GM18520 (cell line): ENCODE results near the gene RTL10.
"Not testable (repeated sequence)": the region's sequence is repeated elsewhere in the genome, so short reads cannot be mapped to it uniquely, and the experiment has no call there.

ENCODE experiments used
- ATAC-seq: cut with Tn5 transposase; IDR thresholded peaks from one replicate; pipeline ENCODE4 v1.9.1; 2021; ENCODE audit not compliant: unreplicated experiment

RTL10 gene

GRCh38 chr22:19845054-19845722 lies 9.5 kb downstream of the RTL10 start:
- ATAC-seq, result no peak

DNA sequence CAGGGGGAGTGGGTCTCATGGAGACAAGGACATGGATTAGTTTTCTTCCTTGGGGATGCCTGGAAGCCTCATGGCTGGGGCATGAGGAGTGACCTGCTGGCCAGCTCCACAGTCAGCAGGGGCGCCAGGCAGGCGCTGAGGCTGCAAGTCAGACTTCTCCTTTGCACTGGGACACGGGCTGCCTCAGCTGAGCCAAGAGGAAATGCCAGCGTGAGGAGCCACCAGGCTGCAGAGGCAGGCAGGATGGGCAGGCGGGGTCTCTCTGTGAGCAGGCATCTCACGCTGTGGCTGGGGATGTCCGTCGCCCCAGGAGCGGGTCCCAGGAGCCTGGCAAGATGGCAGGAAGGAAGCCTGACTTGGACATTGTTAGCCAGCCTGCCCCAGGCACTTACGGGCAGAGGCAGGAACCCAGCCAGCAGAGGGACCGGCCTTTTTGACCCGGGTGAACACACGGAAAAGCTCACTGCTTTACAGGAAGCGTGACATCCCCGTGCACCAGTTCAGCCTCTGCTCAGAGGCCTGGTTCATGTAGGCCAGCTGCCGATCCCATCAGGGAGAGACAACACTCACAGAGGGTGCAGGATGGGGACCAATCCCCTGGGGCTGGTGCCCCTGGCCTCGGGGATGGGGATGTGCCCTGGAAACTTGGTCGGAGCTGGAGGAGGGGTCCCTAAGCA lies 10.2 kb downstream of the RTL10 start:
- no peak for ATAC-seq

DNA sequence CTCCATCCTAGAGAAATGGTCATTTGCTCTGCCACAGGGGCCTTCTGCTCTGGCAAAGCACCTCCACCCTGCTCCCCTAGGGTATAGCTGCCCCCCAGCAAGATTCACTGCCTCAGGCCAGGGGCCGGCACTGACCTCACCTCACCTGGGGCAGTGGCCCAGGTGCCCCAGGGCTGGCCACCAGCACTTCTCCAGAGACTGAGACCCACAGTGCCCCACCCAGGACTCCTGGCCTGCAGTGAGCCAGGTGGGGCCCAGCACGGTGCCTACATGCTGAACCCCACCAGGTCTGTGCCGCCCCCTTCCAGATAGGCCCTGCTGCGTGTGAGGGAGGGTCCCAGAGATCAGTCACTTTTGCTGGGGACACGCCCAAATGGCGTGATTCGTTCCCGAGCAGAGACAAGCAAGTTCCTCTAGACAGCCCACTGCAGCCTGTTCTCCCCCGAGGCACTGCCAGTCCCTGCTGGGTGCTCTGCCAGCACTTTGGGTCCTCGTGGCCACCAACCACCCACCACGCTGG lies 10.8 kb downstream of the RTL10 start:
- ATAC-seq, result no peak

DNA sequence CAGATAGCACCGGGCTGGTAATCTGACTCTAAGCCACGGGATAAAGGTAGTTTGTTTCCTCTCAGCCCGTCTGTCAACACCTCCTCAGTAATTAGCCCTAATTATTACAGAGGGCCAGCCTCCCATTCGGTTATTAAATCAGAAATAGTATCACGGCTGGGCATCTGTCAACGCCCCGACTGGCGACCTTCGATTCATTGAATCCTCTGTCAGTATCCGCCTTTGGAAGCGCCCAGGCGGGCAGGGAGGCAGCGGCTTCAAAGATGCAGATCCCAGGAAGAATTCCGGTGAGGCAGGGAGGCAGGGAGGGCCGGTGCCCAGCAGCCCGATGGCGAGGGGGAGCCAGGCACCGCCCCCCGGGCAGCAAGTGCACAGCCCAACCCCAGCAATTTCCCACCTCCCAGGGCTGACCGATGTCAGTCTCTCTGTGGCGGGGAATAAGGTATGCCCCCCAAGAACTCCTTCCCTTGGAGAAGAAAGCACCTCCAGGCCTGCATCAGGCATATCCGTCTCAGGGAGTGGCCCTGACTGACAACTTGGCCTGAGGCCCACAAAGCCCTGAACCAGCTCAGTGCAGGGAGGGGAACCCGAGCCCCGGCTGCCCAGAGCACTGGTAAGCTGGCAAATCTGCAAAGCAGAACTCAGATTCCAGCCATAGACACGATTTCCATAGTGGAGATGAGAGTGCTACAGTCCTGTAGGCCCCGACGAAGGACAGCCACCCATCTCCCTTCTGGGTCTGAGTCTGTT lies 11.4 kb downstream of the RTL10 start:
- ATAC-seq, result no peak

- no peak for ATAC-seq
These were observed 12.1 kb downstream of the RTL10 start for GRCh38 chr22:19842393-19843106.

DNA sequence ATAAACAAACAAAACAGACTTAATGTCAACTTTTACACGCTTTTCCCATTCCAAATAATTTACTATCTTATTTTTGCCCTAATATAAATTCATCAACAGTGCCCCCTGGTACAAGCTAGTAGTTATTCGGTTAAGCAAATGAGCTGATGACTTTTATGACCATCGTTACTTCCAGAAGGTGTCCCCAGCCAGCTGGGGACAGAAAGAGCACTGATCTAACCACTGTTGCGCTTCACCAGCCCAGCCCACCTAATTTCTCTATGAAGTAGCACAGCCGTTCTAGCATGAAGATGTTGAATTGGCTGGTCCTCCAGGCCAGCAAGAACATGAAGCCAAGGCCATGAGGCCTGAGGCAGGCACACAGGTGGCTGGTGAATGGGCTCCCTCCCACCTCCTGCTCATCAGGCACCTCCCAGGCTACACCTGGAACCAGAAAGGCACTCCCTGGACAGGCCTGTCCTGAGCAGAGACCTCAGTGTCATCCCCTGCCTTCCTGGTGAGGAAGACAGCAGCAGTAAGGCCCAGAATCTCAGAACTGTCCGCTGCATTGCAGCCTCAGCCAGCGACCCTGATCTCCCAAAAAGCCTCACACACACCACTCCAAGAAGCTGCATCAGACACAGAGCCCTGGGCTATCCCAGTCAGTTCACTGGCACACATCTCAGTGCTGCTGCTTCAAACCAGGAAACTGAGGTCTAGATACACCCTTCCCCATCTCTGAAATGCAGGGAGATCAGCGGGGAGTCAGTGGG lies 12.9 kb downstream of the RTL10 start:
- ATAC-seq, result no peak

- ATAC-seq, result no peak
These were observed 13.6 kb downstream of the RTL10 start for GRCh38 chr22:19840955-19841640.

DNA sequence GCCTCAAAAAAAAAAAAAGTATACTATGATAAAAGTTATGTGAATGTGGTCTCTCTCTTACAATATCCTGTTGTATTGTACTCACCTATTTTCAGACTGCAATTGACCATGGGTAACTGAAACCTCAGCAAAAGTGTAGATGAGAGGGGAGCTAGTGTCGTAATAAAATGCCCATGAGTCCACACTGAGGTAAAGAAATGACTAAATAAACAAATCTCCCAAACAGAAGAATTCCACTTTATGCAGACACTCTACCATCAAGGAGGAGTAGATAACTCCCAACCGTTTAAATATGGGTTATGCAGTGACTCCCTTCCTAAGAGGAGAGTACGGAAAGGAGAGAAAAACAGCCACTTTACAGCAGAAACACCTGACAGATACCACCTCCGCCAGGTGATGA lies 14.6 kb downstream of the RTL10 start:
- ATAC-seq, result no peak

GRCh38 chr22:19837915-19838314 lies 16.8 kb downstream of the RTL10 start:
- no peak for ATAC-seq

DNA sequence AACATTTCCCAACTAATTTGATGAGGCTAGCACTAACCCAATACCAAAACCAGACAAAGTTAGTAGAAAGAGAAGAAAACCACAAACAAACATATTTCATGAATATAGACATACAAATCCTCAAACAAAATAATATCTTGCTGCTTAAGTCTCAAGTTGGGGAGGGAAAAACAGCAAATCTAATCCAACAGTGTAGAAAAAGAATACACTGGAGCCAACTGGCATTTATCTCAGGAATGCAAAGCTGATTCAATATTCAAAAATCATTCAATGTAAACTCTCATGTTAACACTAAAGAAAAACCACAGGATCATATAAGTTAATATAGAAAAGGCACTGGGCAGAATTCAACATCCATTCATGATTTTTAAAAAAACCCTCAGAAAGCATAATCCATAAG lies 18.2 kb downstream of the RTL10 start:
- ATAC-seq, result no peak

DNA sequence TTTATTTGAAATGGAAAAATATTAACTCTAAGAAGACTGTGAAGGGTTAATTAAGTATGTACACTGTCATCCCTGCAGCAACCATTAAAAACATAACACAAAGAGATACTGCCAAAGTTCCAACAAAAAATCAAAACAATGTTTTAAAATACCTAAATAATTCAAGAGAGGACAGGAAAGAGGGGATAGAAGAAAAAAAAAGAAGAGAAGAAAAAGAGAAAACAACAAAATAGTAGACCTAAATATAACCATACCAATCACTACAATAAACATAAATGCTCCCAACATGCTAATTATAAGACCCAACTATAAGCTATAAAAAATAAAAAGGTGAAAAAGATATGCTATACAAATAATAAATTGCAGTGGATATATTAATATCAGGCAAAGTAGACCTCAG lies 20.1 kb downstream of the RTL10 start:
- ATAC-seq, result no peak

DNA sequence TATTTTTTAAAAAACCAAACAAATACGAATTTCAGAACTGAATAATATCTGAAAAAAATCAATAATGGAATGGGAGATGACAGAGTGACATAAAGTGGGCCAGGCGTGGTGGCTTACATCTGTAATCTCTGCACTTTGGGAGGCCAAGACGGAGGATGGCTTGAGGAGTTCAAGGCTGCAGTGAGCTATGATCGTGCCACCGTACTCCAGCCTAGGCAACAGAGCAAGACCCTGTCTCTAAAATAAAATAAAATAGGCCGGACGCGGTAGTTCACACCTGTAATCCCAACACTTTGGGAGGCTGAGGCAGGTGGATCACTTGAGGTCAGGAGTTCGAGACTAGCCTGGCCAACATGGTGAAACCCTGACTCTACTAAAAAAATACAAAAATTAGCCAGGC lies 21.3 kb downstream of the RTL10 start:
- ATAC-seq, result not testable (repeated sequence)

- ATAC-seq, result no peak
These were observed 22.1 kb downstream of the RTL10 start for GRCh38 chr22:19832476-19833108.

GRCh38 chr22:19831979-19832378 lies 22.7 kb downstream of the RTL10 start:
- not testable (repeated sequence) for ATAC-seq

GRCh38 chr22:19831016-19831415 lies 23.7 kb downstream of the RTL10 start:
- no peak for ATAC-seq

DNA sequence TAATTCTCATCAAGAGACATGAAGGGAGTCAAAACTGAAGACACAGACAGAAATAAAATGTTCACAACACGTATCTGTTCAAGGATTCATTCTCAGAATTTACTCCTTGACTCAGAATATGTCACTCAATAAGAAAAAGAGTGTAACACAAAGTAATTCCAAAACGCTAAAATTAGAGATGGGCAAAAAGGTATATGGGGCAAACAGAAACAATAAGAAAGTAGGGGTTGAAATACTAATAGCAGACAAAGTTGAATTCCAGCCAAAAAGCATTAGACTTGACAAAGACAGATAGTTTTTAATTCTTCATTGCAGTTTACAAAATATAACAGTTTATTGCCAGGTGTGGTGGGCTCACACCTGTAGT lies 26.7 kb downstream of the RTL10 start:
- ATAC-seq, result no peak

GRCh38 chr22:19827341-19828034 lies 27.2 kb downstream of the RTL10 start:
- ATAC-seq, result no peak

GRCh38 chr22:19826619-19826950 lies 28.1 kb downstream of the RTL10 start:
- ATAC-seq, result no peak
